A673 (cell line): Measurements from ENCODE around the gene SIGLEC10.

Source experiments
- CTCF ChIP-seq: fragments of 300-800, 200-600 bp; sonication (generic); conservative IDR thresholded peaks from 2 replicates; pipeline ENCODE4 v1.5.1; 2017; ENCODE audit warnings: low read depth, mild to moderate bottlenecking, antibody characterized with exemption, low read length, moderate library complexity, mixed read lengths
- EZH2 ChIP-seq: fragments of 200-600 bp; sonication (generic); IDR thresholded peaks from 2 replicates; pipeline ENCODE4 v1.6.1; 2017; ENCODE audit warnings: borderline replicate concordance, low read depth, mild to moderate bottlenecking, mixed read lengths, antibody characterized with exemption, low read length; ENCODE audit not compliant: poor library complexity, severe bottlenecking

- TF ChIP-seq CTCF (peak; percentile 55), EZH2 (no peak)
These were observed 21.6 kb upstream of the SIGLEC10 start for GRCh38 chr19:51439021-51439465.
